Neural progenitor cell (in vitro differentiated cells): ENCODE results near the gene MFAP3L. TPM values are rescaled to one million over a fixed set of nuclear protein-coding genes. Genes with fewer than 3 reads are reported as not detected.

Source experiments
- DNase-seq: peaks from one replicate; pipeline ENCODE4 v3.0.0-alpha.2; 2016; ENCODE audit warnings: low spot score
- H2AFZ ChIP-seq: fragments of 200-600 bp; sonication (generic); replicated peaks from 2 replicates; pipeline ENCODE4 v1.6.1; 2016; ENCODE audit warnings: antibody characterized with exemption
- H3F3A ChIP-seq: fragments of 200-600 bp; sonication (generic); 2 replicates; pipeline ENCODE4 v1.6.1; 2016; ENCODE audit warnings: antibody characterized with exemption, low read depth
- H3K27ac ChIP-seq: fragments of 200-600 bp; sonication (generic); 2 replicates; pipeline ENCODE4 v1.5.1; 2016; ENCODE audit warnings: mild to moderate bottlenecking
- H3K27me3 ChIP-seq: fragments of 200-600 bp; sonication (generic); 2 replicates; pipeline ENCODE4 v1.6.1; 2016; ENCODE audit warnings: mild to moderate bottlenecking, moderate library complexity
- H3K36me3 ChIP-seq: fragments of 200-600 bp; sonication (generic); 2 replicates; pipeline ENCODE4 v1.5.1; 2016
- H3K4me1 ChIP-seq: fragments of 200-600 bp; sonication (generic); 2 replicates; pipeline ENCODE4 v1.6.1; 2016; ENCODE audit warnings: mixed run types
- H3K4me2 ChIP-seq: fragments of 200-600 bp; sonication (generic); 2 replicates; pipeline ENCODE4 v1.6.1; 2016
- H3K4me3 ChIP-seq: fragments of 200-600 bp; sonication (generic); 2 replicates; pipeline ENCODE4 v1.5.1; 2016
- H3K79me2 ChIP-seq: fragments of 200-600 bp; sonication (generic); 2 replicates; pipeline ENCODE4 v1.6.1; 2016; ENCODE audit warnings: low read depth
- H3K9ac ChIP-seq: fragments of 200-600 bp; sonication (generic); 2 replicates; pipeline ENCODE4 v1.6.1; 2016
- H3K9me3 ChIP-seq: fragments of 200-600 bp; sonication (generic); 2 replicates; pipeline ENCODE4 v1.5.1; 2016; ENCODE audit warnings: low read depth
- H4K20me1 ChIP-seq: fragments of 200-600 bp; sonication (generic); 2 replicates; pipeline ENCODE4 v1.6.1; 2016; ENCODE audit warnings: low read depth
- H3K27ac Mint-ChIP-seq: 3 replicates; pipeline ENCODE4 v1.8.0; 2021; ENCODE audit warnings: mixed read lengths
- H3K27me3 Mint-ChIP-seq: 2 replicates; pipeline ENCODE4 v1.8.0; 2022; ENCODE audit warnings: low read depth, mild to moderate bottlenecking, inconsistent platforms, moderate library complexity, mixed read lengths; ENCODE audit not compliant: insufficient read depth
- H3K36me3 Mint-ChIP-seq: 3 replicates; pipeline ENCODE4 v1.8.0; 2021; ENCODE audit warnings: mixed read lengths
- H3K4me1 Mint-ChIP-seq: 3 replicates; pipeline ENCODE4 v1.8.0; 2021; ENCODE audit warnings: mixed read lengths
- H3K4me3 Mint-ChIP-seq: 3 replicates; pipeline ENCODE4 v1.8.0; 2021; ENCODE audit warnings: mild to moderate bottlenecking, moderate library complexity, mixed read lengths
- H3K9me3 Mint-ChIP-seq: 3 replicates; pipeline ENCODE4 v1.8.0; 2020; ENCODE audit warnings: mixed read lengths
- CTCF ChIP-seq: fragments of 200-600 bp; sonication (generic); IDR thresholded peaks from 2 replicates; pipeline ENCODE4 v1.5.1; 2017; ENCODE audit warnings: antibody characterized with exemption, mild to moderate bottlenecking
- EZH2 ChIP-seq: fragments of 200-600 bp; sonication (generic); IDR thresholded peaks from 2 replicates; pipeline ENCODE4 v1.6.1; 2017; ENCODE audit warnings: antibody characterized with exemption, mild to moderate bottlenecking, moderate library complexity
- EZH2phosphoT487 ChIP-seq: fragments of 200-600 bp; sonication (generic); IDR thresholded peaks from 2 replicates; pipeline ENCODE4 v1.6.1; 2017; ENCODE audit warnings: antibody characterized with exemption
- total RNA-seq: library from RNA; depleted of rRNA; stranded (reverse); fragments of >200 nt; gene quantifications from 2 replicates; pipeline ENCODE4 v1.2.3, GENCODE V29; 2015; ENCODE audit warnings: low replicate concordance

The MFAP3L gene
- total RNA-seq, 1 donor from 2014 or later = 30.7 TPM

GRCh38 chr4:170033999-170034398 is 7.8 kb upstream of the MFAP3L start:
- Histone ChIP-seq H3K4me1 (no peaks in the 10 kb centered on the region), H2AFZ (no peak overlapping the region), H3K79me2 (no peaks in the 10 kb centered on the region), H3K27ac (no peak overlapping the region), H3K27me3 (peaks cover 9% of the 10 kb centered on the region), H3K4me2 (no peak overlapping the region), H4K20me1 (no peaks in the 10 kb centered on the region), H3K36me3 (no peaks in the 10 kb centered on the region), H3K9ac (no peak overlapping the region), H3F3A (no peaks in the 10 kb centered on the region), H3K9me3 (no peaks in the 10 kb centered on the region), H3K4me3 (no peak overlapping the region)
- peaks cover 8% of the 10 kb centered on the region for H3K4me1 Mint-ChIP-seq
- no peak overlapping the region for H3K27ac Mint-ChIP-seq
- DNase-seq = no peak
- H3K9me3 Mint-ChIP-seq = no peaks in the 10 kb centered on the region
- TF ChIP-seq EZH2phosphoT487 (no peak), CTCF (no peak), EZH2 (no peak)
- no peak overlapping the region for H3K4me3 Mint-ChIP-seq
- H3K27me3 Mint-ChIP-seq = peaks cover 6% of the 10 kb centered on the region
- peaks cover 2% of the 10 kb centered on the region for H3K36me3 Mint-ChIP-seq

GRCh38 chr4:170030121-170030520 is 3.9 kb upstream of the MFAP3L start:
- no peak for DNase-seq
- no peak overlapping the region for H3K9ac ChIP-seq
- Mint-ChIP-seq H3K27ac (no peak overlapping the region), H3K4me3 (no peak overlapping the region), H3K4me1 (peaks cover 10% of the 10 kb centered on the region), H3K36me3 (peaks cover 2% of the 10 kb centered on the region), H3K9me3 (no peaks in the 10 kb centered on the region), H3K27me3 (peaks cover 15% of the 10 kb centered on the region)
- no peaks in the 10 kb centered on the region for H3K36me3 ChIP-seq
- no peaks in the 10 kb centered on the region for H4K20me1 ChIP-seq
- H3K9me3 ChIP-seq = no peaks in the 10 kb centered on the region
- no peak overlapping the region for H3K4me2 ChIP-seq
- peaks cover 32% of the 10 kb centered on the region for H3K27me3 ChIP-seq
- H3K4me3 ChIP-seq = no peak overlapping the region
- no peak for TF ChIP-seq EZH2phosphoT487
- no peak for TF ChIP-seq CTCF
- no peak for TF ChIP-seq EZH2
- H3F3A ChIP-seq = peaks cover 6% of the 10 kb centered on the region
- H2AFZ ChIP-seq = no peak overlapping the region
- peaks cover 5% of the 10 kb centered on the region for H3K4me1 ChIP-seq
- no peak overlapping the region for H3K27ac ChIP-seq
- H3K79me2 ChIP-seq = no peaks in the 10 kb centered on the region

GRCh38 chr4:170027181-170027829 is 1.1 kb upstream of the MFAP3L start:
- Histone ChIP-seq H3K4me1 (peaks cover 14% of the 10 kb centered on the region), H3K79me2 (no peaks in the 10 kb centered on the region), H3K4me2 (peak overlapping the region; percentile 87), H3K4me3 (peak overlapping the region; percentile 72), H3K36me3 (no peaks in the 10 kb centered on the region), H3K27me3 (peaks cover 44% of the 10 kb centered on the region), H3K9me3 (no peaks in the 10 kb centered on the region), H3K9ac (no peak overlapping the region), H3K27ac (no peak overlapping the region), H2AFZ (peak overlapping the region; percentile 85), H3F3A (peaks cover 6% of the 10 kb centered on the region), H4K20me1 (no peaks in the 10 kb centered on the region)
- Mint-ChIP-seq H3K9me3 (no peaks in the 10 kb centered on the region), H3K27me3 (peaks cover 16% of the 10 kb centered on the region), H3K27ac (peak overlapping the region; percentile 42), H3K4me1 (peaks cover 7% of the 10 kb centered on the region), H3K36me3 (peaks cover 2% of the 10 kb centered on the region), H3K4me3 (peak overlapping the region; percentile 95)
- peak; percentile 95 for DNase-seq
- TF ChIP-seq CTCF (no peak), EZH2phosphoT487 (no peak), EZH2 (no peak)
